Mucosa of rectum (tissue), 2 donors: ENCODE data around the gene STRIT1.

ENCODE experiments used
- H3K27ac ChIP-seq, 2 donors: one replicate each; pipeline ENCODE4 v1.7.0; 2013; ENCODE audit warnings: inconsistent platforms in 2 of 2, low read depth in 2 of 2, low read length in 2 of 2
- H3K27me3 ChIP-seq, 2 donors: one replicate each; pipeline ENCODE4 v1.7.0; 2013; ENCODE audit warnings: low read length in 2 of 2; ENCODE audit not compliant: control insufficient read depth in 2 of 2, insufficient read depth in 2 of 2
- H3K36me3 ChIP-seq, 2 donors: one replicate each; pipeline ENCODE4 v1.7.0; 2013; ENCODE audit warnings: low read length in 2 of 2; ENCODE audit not compliant: control insufficient read depth in 2 of 2, insufficient read depth in 2 of 2
- H3K4me1 ChIP-seq, 2 donors: one replicate each; pipeline ENCODE4 v1.7.0; 2013; ENCODE audit warnings: low read length in 2 of 2, mild to moderate bottlenecking in 1 of 2; ENCODE audit not compliant: control insufficient read depth in 2 of 2, insufficient read depth in 2 of 2
- H3K4me3 ChIP-seq, 2 donors: one replicate each; pipeline ENCODE4 v1.7.0; 2013; ENCODE audit warnings: low read length in 2 of 2
- H3K9ac ChIP-seq, 2 donors: one replicate each; pipeline ENCODE4 v1.7.0; 2013; ENCODE audit warnings: low read length in 2 of 2, low read depth in 1 of 2, mild to moderate bottlenecking in 1 of 2
- H3K9me3 ChIP-seq, 2 donors: one replicate each; pipeline ENCODE4 v1.7.0; 2013; ENCODE audit warnings: low read length in 2 of 2; ENCODE audit not compliant: control insufficient read depth in 2 of 2
- donor health status: healthy.
- donor health status: Normal muscosa, but diverticular disease.

STRIT1 gene

DNA sequence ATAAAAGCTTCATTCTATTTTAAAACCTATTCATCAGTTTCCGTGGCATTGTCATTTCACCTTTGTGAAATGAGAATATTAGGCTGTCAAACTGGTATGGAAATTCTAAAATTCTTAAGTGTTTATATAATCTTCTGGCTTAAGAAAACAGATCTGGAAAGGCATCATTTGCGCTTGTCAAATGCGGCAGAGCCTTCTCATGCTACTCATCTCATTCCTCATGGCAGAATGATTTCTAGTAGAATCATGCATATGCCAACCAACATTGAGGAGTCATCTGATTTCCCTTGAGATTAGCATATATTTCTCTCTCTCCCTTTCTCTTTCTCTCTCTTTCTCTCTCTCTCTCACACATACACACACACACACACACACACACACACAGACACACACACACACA is 48.8 kb downstream of the STRIT1 start:
- Histone ChIP-seq H3K9me3 (no peaks in the 10 kb centered on the region), H3K4me1 (no peaks in the 10 kb centered on the region), H3K4me3 (no peak overlapping the region), H3K27ac (no peak overlapping the region), H3K9ac (no peak overlapping the region), H3K27me3 (no peaks in the 10 kb centered on the region), H3K36me3 (no peaks in the 10 kb centered on the region)

DNA sequence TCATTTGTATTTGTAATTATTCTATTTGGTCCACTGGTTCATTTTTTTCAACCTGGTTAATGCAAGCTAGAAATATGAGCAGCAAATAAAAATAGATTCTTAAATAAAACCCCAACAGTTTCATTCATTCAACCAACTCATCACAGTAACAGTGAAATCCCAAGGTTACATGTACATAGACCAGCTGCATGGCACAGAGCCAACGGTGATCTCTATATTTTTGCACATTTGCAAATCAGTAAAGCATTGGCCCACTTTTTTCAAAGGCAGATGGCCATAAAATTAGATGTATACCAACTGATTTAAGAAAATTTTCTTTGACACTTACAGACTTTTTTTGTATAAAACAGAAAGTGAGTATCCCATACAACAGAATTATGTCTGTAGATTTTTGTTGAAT is 49.3 kb downstream of the STRIT1 start:
- H3K27ac ChIP-seq, result no peak overlapping the region
- no peaks in the 10 kb centered on the region for H3K36me3 ChIP-seq
- H3K27me3 ChIP-seq, result no peaks in the 10 kb centered on the region
- H3K9me3 ChIP-seq, result no peaks in the 10 kb centered on the region
- H3K4me3 ChIP-seq, result no peak overlapping the region
- H3K9ac ChIP-seq, result no peak overlapping the region
- no peaks in the 10 kb centered on the region for H3K4me1 ChIP-seq

DNA sequence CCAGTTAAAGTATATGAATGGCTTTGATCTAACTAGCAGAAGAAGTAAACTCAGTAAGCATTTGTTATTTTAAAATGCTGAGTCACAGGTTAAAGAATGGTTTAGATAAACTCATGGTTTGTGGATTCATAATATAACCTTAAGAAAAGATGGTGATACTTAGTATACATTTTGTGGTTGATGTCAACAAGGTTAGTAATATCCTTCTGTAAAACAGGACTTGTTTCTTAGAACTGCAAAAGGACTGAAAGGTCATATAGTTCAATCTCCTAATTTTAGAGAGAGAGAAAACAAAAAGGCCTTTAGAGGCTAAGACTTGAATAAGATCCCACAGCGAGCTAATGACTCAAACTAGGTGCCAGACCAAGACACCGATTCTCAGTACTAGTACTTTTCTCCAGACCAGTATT is 50.0 kb downstream of the STRIT1 start:
- Histone ChIP-seq H3K36me3 (no peaks in the 10 kb centered on the region), H3K4me1 (no peaks in the 10 kb centered on the region), H3K27me3 (no peaks in the 10 kb centered on the region), H3K9ac (no peak overlapping the region), H3K27ac (no peak overlapping the region), H3K9me3 (no peaks in the 10 kb centered on the region), H3K4me3 (no peak overlapping the region)

DNA sequence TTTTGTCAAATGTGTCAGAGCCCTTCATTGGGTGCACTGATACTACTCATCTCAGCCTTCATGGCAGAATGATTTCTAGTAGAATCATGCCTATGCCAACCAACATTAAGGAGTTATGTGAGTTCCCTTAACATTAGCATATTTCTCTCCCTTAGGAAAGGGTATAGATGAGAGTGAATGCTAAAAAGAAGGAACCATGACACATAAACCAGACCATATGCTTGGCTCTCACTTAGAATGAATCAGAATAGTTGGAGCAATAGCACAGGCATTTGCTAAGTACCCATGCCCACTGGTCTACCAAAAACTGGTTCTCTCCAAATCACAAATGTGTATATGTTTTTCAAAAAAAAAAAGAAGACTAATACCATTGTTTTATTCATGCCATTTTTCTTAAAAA is 51.1 kb downstream of the STRIT1 start:
- no peak overlapping the region for H3K27ac ChIP-seq

DNA sequence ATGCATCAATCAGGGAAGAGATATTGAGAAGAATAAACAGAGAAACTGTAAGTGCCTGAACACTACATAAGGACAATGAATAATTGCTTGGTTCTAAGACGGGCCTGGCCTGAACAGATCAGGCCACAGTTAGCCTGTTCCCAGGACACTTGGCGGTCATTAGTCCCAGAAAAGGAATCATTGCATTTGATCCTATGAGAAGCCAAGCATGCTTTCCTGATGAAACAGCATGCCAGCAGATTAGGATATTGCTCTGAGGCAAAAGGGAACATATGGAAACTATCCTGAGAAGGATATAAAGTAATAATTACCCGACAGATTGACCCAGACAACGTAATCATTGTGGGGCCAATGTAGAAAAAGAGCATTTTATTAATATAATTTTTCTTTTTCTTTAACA is 51.9 kb downstream of the STRIT1 start:
- Histone ChIP-seq H3K9me3 (no peaks in the 10 kb centered on the region), H3K4me1 (no peaks in the 10 kb centered on the region), H3K36me3 (no peaks in the 10 kb centered on the region), H3K27ac (no peak overlapping the region), H3K9ac (no peak overlapping the region), H3K27me3 (no peaks in the 10 kb centered on the region), H3K4me3 (no peak overlapping the region)

More for the DNA sequence above, 51.1 kb downstream of the STRIT1 start:
- no peaks in the 10 kb centered on the region for H3K9me3 ChIP-seq
- H3K27me3 ChIP-seq, result no peaks in the 10 kb centered on the region
- H3K4me3 ChIP-seq, result no peak overlapping the region
- no peak overlapping the region for H3K9ac ChIP-seq
- H3K4me1 ChIP-seq, result no peaks in the 10 kb centered on the region
- no peaks in the 10 kb centered on the region for H3K36me3 ChIP-seq
